Neural progenitor cell (in vitro differentiated cells): Measurements from ENCODE around the gene TEAD1.

Source experiments
- CTCF ChIP-seq: fragments of 200-600 bp; sonication (generic); IDR thresholded peaks from 2 replicates; pipeline ENCODE4 v1.5.1; 2017; ENCODE audit warnings: antibody characterized with exemption, mild to moderate bottlenecking
- EZH2 ChIP-seq: fragments of 200-600 bp; sonication (generic); IDR thresholded peaks from 2 replicates; pipeline ENCODE4 v1.6.1; 2017; ENCODE audit warnings: antibody characterized with exemption, mild to moderate bottlenecking, moderate library complexity
- EZH2phosphoT487 ChIP-seq: fragments of 200-600 bp; sonication (generic); IDR thresholded peaks from 2 replicates; pipeline ENCODE4 v1.6.1; 2017; ENCODE audit warnings: antibody characterized with exemption

GRCh38 chr11:12802418-12803085, 128.3 kb downstream of the TEAD1 start:
- TF ChIP-seq EZH2phosphoT487 (no peak), CTCF (no peak), EZH2 (no peak)
